Smooth muscle cell (in vitro differentiated cells): ENCODE results near the gene UBL4A. TPM values are rescaled to one million over a fixed set of nuclear protein-coding genes. Genes with fewer than 3 reads are reported as not detected.

Source experiments
- DNase-seq: peaks from one replicate; lab custom pipeline; 2025; ENCODE audit not compliant: unreplicated experiment; lab: John Stamatoyannopoulos, UW
- H2AFZ ChIP-seq: fragments of 200-600 bp; sonication (generic); 2 replicates; pipeline ENCODE4 v1.6.0; 2016; ENCODE audit warnings: antibody characterized with exemption, low read depth, mild to moderate bottlenecking
- H3F3A ChIP-seq: fragments of 200-600 bp; sonication (generic); 2 replicates; pipeline ENCODE4 v1.6.0; 2017; ENCODE audit warnings: antibody characterized with exemption, low read depth
- H3K27ac ChIP-seq: fragments of 200-600 bp; sonication (generic); 2 replicates; pipeline ENCODE4 v1.5.1; 2016; ENCODE audit warnings: low read depth, mild to moderate bottlenecking
- H3K27me3 ChIP-seq: fragments of 200-600 bp; sonication (generic); 2 replicates; pipeline ENCODE4 v1.6.1; 2016; ENCODE audit warnings: low read depth, mild to moderate bottlenecking
- H3K36me3 ChIP-seq: fragments of 200-600 bp; sonication (generic); 2 replicates; pipeline ENCODE4 v1.5.1; 2016; ENCODE audit warnings: low read depth
- H3K4me1 ChIP-seq: fragments of 200-600 bp; sonication (generic); 2 replicates; pipeline ENCODE4 v1.5.1; 2016; ENCODE audit warnings: low read depth
- H3K4me2 ChIP-seq: fragments of 200-600 bp; sonication (generic); 2 replicates; pipeline ENCODE4 v1.6.0; 2016; ENCODE audit warnings: mild to moderate bottlenecking
- H3K4me3 ChIP-seq: fragments of 200-600 bp; sonication (generic); 2 replicates; pipeline ENCODE4 v1.5.1; 2016; ENCODE audit warnings: mild to moderate bottlenecking
- H3K79me2 ChIP-seq: fragments of 200-600 bp; sonication (generic); 2 replicates; pipeline ENCODE4 v1.6.0; 2016; ENCODE audit warnings: low read depth, mild to moderate bottlenecking
- H3K9ac ChIP-seq: fragments of 200-600 bp; sonication (generic); 2 replicates; pipeline ENCODE4 v1.6.0; 2016; ENCODE audit warnings: low read depth
- H3K9me3 ChIP-seq: fragments of 200-600 bp; sonication (generic); replicated peaks from 2 replicates; pipeline ENCODE4 v1.5.1; 2016; ENCODE audit warnings: low read depth
- H4K20me1 ChIP-seq: fragments of 200-600 bp; sonication (generic); 2 replicates; pipeline ENCODE4 v1.6.0; 2016; ENCODE audit warnings: low read depth
- WGBS: methylation state at CpG from one replicate; pipeline ENCODE4 v1.1.7; 2016; ENCODE audit warnings: low lambda C conversion rate; 5-methylcytosine and 5-hydroxymethylcytosine counted together
- polyA plus RNA-seq: library from polyadenylated mRNA; unstranded; fragments of >200 nt; fragmentation: Nextera tagmentation; extraction: Ambion mirVana; gene quantifications from 2 replicates; pipeline ENCODE4 v1.2.1, GENCODE V29; 2016
- total RNA-seq: library from RNA; depleted of rRNA; stranded (reverse); fragments of >200 nt; gene quantifications from 2 replicates; pipeline ENCODE4 v1.2.3, GENCODE V29; 2014
- TF ChIP-seq, protein P1 (sequence below): fragments of 200-600 bp; sonication (generic); IDR thresholded peaks from 2 replicates; pipeline ENCODE4 v1.5.1; 2017; ENCODE audit warnings: borderline replicate concordance, mild to moderate bottlenecking, antibody characterized with exemption; ENCODE audit not compliant: insufficient read depth, poor library complexity, severe bottlenecking

The UBL4A gene
- total and polyA plus RNA-seq, 2 experiments from 2014 or later = 42.1 to 46.9 TPM

DNA sequence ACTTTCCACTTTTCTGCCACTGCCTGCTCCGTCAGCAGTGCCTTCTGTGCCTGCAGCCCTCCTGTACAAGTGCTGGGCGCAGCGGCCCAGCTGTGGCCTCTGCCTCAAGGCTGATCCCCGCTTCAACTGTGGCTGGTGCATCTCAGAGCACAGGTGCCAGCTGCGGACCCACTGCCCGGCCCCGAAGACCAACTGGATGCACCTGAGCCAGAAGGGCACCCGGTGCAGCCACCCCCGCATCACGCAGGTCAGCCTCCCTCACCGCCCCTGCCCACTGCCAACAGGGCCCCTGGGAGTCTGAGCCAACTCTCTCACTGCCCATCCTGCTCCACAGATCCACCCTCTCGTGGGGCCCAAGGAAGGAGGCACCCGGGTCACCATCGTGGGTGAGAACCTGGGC is 20.8 kb downstream of the UBL4A start:
- Histone ChIP-seq H4K20me1 (peaks cover 64% of the 10 kb centered on the region), H3K36me3 (no peaks in the 10 kb centered on the region), H3K4me3 (no peak overlapping the region), H3K79me2 (peaks cover 13% of the 10 kb centered on the region), H3F3A (no peaks in the 10 kb centered on the region), H3K9ac (no peak overlapping the region), H3K4me2 (no peak overlapping the region), H2AFZ (no peak overlapping the region), H3K9me3 (no peaks in the 10 kb centered on the region), H3K27me3 (no peaks in the 10 kb centered on the region), H3K4me1 (no peaks in the 10 kb centered on the region), H3K27ac (no peak overlapping the region)
- 90% methylated on average over 13 of the region's 14 CpGs for WGBS
- DNase-seq = no peak
- TF ChIP-seq, protein P1, sequence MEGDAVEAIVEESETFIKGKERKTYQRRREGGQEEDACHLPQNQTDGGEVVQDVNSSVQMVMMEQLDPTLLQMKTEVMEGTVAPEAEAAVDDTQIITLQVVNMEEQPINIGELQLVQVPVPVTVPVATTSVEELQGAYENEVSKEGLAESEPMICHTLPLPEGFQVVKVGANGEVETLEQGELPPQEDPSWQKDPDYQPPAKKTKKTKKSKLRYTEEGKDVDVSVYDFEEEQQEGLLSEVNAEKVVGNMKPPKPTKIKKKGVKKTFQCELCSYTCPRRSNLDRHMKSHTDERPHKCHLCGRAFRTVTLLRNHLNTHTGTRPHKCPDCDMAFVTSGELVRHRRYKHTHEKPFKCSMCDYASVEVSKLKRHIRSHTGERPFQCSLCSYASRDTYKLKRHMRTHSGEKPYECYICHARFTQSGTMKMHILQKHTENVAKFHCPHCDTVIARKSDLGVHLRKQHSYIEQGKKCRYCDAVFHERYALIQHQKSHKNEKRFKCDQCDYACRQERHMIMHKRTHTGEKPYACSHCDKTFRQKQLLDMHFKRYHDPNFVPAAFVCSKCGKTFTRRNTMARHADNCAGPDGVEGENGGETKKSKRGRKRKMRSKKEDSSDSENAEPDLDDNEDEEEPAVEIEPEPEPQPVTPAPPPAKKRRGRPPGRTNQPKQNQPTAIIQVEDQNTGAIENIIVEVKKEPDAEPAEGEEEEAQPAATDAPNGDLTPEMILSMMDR = no peak

DNA sequence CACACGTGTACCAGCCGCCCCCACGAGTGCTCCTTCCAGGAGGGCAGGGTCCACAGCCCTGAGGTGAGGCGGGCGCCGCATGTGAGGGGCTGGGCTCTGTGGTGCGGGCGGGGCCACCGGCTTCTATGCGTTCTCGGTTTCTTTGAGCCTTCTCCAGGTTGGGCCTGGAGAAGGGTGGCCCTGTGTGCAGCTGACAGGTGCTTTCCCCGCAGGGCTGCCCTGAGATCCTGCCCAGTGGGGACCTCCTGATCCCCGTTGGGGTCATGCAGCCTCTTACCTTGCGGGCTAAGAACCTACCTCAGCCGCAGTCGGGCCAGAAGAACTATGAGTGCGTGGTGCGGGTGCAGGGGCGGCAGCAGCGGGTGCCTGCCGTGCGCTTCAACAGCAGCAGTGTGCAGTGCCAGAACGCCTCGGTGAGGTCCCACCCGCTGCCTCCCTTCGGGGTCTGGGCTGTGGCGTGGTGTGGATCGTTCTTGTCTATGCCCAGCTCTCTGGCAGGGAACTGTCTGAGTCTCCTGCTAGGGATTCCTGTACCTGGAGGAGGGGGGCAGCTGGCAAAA is 21.5 kb downstream of the UBL4A start:
- H3F3A ChIP-seq = no peaks in the 10 kb centered on the region
- no peak overlapping the region for H3K4me2 ChIP-seq
- H3K27me3 ChIP-seq = no peaks in the 10 kb centered on the region

DNA sequence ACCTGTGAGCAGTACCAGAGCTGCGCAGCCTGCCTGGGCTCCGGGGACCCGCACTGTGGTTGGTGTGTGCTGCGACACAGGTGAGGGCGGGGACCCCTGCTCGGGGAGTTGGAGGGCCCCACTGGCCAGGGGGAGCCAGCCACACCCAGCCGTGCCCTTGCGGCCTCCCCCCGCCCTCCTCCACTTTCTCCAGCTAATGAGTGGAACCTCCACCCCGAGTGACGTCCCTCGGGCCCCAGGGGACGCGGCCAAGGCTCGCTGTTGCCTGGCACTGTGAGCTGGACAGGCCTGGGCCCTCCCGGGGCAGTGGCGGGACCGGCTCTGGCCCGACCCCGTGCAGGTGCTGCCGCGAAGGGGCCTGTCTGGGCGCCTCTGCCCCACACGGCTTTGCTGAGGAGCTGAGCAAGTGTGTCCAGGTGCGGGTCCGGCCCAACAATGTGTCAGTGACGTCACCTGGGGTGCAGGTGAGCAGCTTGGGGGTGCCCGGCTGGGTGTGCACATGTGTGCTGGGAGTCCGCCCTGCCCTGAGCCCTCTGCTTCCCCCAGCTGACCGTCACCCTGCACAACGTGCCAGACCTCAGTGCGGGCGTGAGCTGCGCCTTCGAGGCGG is 22.7 kb downstream of the UBL4A start:
- Histone ChIP-seq H3K36me3 (no peaks in the 10 kb centered on the region), H3K9ac (no peak overlapping the region), H3K4me1 (peaks cover 6% of the 10 kb centered on the region), H3K4me2 (no peak overlapping the region), H3K4me3 (no peak overlapping the region), H3K79me2 (peaks cover 32% of the 10 kb centered on the region), H3F3A (no peaks in the 10 kb centered on the region), H3K27me3 (no peaks in the 10 kb centered on the region), H3K9me3 (no peaks in the 10 kb centered on the region), H2AFZ (no peak overlapping the region), H4K20me1 (peaks cover 61% of the 10 kb centered on the region), H3K27ac (no peak overlapping the region)
- WGBS = 93% methylated on average over 30 of the region's 36 CpGs
- no peak for DNase-seq
- TF ChIP-seq, protein P1 = no peak

More for the DNA sequence above, 21.5 kb downstream of the UBL4A start:
- no peak for DNase-seq
- 93% methylated on average over 28 of the region's 28 CpGs for WGBS
- no peak overlapping the region for H3K27ac ChIP-seq
- no peaks in the 10 kb centered on the region for H3K4me1 ChIP-seq
- no peaks in the 10 kb centered on the region for H3K36me3 ChIP-seq
- TF ChIP-seq, protein P1 = no peak
- H2AFZ ChIP-seq = no peak overlapping the region
- H3K4me3 ChIP-seq = no peak overlapping the region
- no peaks in the 10 kb centered on the region for H3K9me3 ChIP-seq
- no peak overlapping the region for H3K9ac ChIP-seq
- peaks cover 21% of the 10 kb centered on the region for H3K79me2 ChIP-seq
- peaks cover 66% of the 10 kb centered on the region for H4K20me1 ChIP-seq

DNA sequence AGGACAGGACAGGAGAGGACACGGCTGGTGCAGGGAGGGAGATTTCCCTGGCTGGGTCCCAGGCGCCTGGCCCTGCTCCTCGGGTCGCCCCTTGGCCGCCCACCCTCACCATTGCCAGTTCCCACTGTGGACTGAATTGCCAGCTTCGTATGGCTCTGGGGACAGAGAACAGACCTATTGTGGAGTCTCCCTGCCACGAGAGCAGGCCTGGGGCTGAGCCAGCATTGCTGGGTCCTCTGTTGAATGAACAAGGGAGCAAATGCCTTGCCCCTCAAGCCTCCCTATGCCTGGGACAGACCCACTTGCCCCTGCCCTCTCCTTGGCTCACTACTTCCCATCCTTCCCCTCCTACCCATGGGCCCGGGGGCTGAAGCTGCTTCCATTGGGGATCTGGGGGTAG is 24.0 kb downstream of the UBL4A start:
- no peaks in the 10 kb centered on the region for H3K36me3 ChIP-seq
- H2AFZ ChIP-seq = no peak overlapping the region
- peaks cover 6% of the 10 kb centered on the region for H3K4me1 ChIP-seq
- H3K9ac ChIP-seq = no peak overlapping the region
- H3F3A ChIP-seq = no peaks in the 10 kb centered on the region
- no peak overlapping the region for H3K4me3 ChIP-seq
- no peaks in the 10 kb centered on the region for H3K9me3 ChIP-seq
- no peak overlapping the region for H3K27ac ChIP-seq
- H3K4me2 ChIP-seq = no peak overlapping the region
- 88% methylated on average over 8 of the region's 8 CpGs for WGBS
- no peak for DNase-seq
- H3K27me3 ChIP-seq = no peaks in the 10 kb centered on the region
- TF ChIP-seq, protein P1 = no peak
- H4K20me1 ChIP-seq = peaks cover 61% of the 10 kb centered on the region
- peaks cover 37% of the 10 kb centered on the region for H3K79me2 ChIP-seq
